Progenitor cell of endocrine pancreas (in vitro differentiated cells): ENCODE measurements around the gene CAPRIN2. TPM values are rescaled to one million over a fixed set of nuclear protein-coding genes. Genes with fewer than 3 reads are reported as not detected.

Experiments
- DNase-seq: peaks from one replicate; pipeline ENCODE4 v3.0.0; 2021; ENCODE audit warnings: low spot score; ENCODE audit not compliant: unreplicated experiment
- H3K27ac Mint-ChIP-seq: 2 replicates; pipeline ENCODE4 v1.8.0; 2021; ENCODE audit warnings: mild to moderate bottlenecking, moderate library complexity, mixed read lengths
- H3K27me3 Mint-ChIP-seq: 2 replicates; pipeline ENCODE4 v1.8.0; 2021; ENCODE audit warnings: mixed read lengths
- H3K36me3 Mint-ChIP-seq: 2 replicates; pipeline ENCODE4 v1.8.0; 2022; ENCODE audit warnings: mixed read lengths; ENCODE audit not compliant: insufficient read depth
- H3K4me1 Mint-ChIP-seq: 2 replicates; pipeline ENCODE4 v1.8.0; 2021; ENCODE audit warnings: low read depth, mixed read lengths
- H3K4me3 Mint-ChIP-seq: 2 replicates; pipeline ENCODE4 v1.8.0; 2021; ENCODE audit warnings: low read depth, mild to moderate bottlenecking, moderate library complexity, mixed read lengths
- H3K9me3 Mint-ChIP-seq: 2 replicates; pipeline ENCODE4 v1.8.0; 2021; ENCODE audit warnings: low read depth, mixed read lengths
- CTCF ChIP-seq: fragments of 200-600 bp; sonication (generic); IDR thresholded peaks from one replicate; pipeline ENCODE4 v1.5.0; 2021; ENCODE audit warnings: antibody characterized with exemption, mild to moderate bottlenecking; ENCODE audit not compliant: unreplicated experiment
- total RNA-seq: library from RNA; stranded (reverse); gene quantifications from 2 replicates; pipeline ENCODE4 v1.2.1, GENCODE V29; 2021

The CAPRIN2 gene
- total RNA-seq, 1 donor from 2014 or later, result 91.5 TPM

- H3K27ac Mint-ChIP-seq, result no peak overlapping the region
- peaks cover 10% of the 10 kb centered on the region for H3K27me3 Mint-ChIP-seq
Observed at GRCh38 chr12:30792085-30792484, 37.3 kb upstream of the CAPRIN2 start.

GRCh38 chr12:30788754-30789153, 34.0 kb upstream of the CAPRIN2 start:
- Mint-ChIP-seq H3K4me3 (no peak overlapping the region), H3K36me3 (peaks cover 31% of the 10 kb centered on the region), H3K27ac (no peak overlapping the region), H3K27me3 (no peaks in the 10 kb centered on the region), H3K4me1 (peaks cover 8% of the 10 kb centered on the region), H3K9me3 (peaks cover 28% of the 10 kb centered on the region)
- no peak for TF ChIP-seq CTCF
- DNase-seq, result no peak

More at GRCh38 chr12:30792085-30792484, 37.3 kb upstream of the CAPRIN2 start:
- no peak for DNase-seq
- Mint-ChIP-seq H3K36me3 (peaks cover 4% of the 10 kb centered on the region), H3K4me1 (peaks cover 23% of the 10 kb centered on the region), H3K4me3 (no peak overlapping the region), H3K9me3 (peaks cover 3% of the 10 kb centered on the region)
- TF ChIP-seq CTCF, result no peak

GRCh38 chr12:30785630-30786029, 30.9 kb upstream of the CAPRIN2 start:
- H3K4me1 Mint-ChIP-seq, result no peaks in the 10 kb centered on the region
- H3K36me3 Mint-ChIP-seq, result peaks cover 40% of the 10 kb centered on the region
- no peaks in the 10 kb centered on the region for H3K27me3 Mint-ChIP-seq
- H3K4me3 Mint-ChIP-seq, result no peak overlapping the region
- no peak for TF ChIP-seq CTCF
- DNase-seq, result no peak
- H3K9me3 Mint-ChIP-seq, result peaks cover 42% of the 10 kb centered on the region
- no peak overlapping the region for H3K27ac Mint-ChIP-seq

GRCh38 chr12:30784508-30784907, 29.8 kb upstream of the CAPRIN2 start:
- Mint-ChIP-seq H3K9me3 (peaks cover 46% of the 10 kb centered on the region), H3K36me3 (peaks cover 40% of the 10 kb centered on the region), H3K4me3 (no peak overlapping the region), H3K4me1 (no peaks in the 10 kb centered on the region), H3K27me3 (no peaks in the 10 kb centered on the region), H3K27ac (no peak overlapping the region)
- no peak for DNase-seq
- no peak for TF ChIP-seq CTCF

- Mint-ChIP-seq H3K4me3 (no peak overlapping the region), H3K27me3 (no peaks in the 10 kb centered on the region), H3K27ac (no peak overlapping the region), H3K36me3 (peaks cover 42% of the 10 kb centered on the region), H3K9me3 (peaks cover 48% of the 10 kb centered on the region), H3K4me1 (no peaks in the 10 kb centered on the region)
- no peak for TF ChIP-seq CTCF
- no peak for DNase-seq
Observed at GRCh38 chr12:30783946-30784345, 29.2 kb upstream of the CAPRIN2 start.
